Transverse colon (tissue), 4 donors: ENCODE data around the gene ROMO1. TPM values are rescaled to one million over a fixed set of nuclear protein-coding genes. Genes with fewer than 3 reads are reported as not detected.

Experiments used
- DNase-seq: peaks from one replicate; pipeline ENCODE4 v3.0.0-alpha.2; 2019
- H3K27ac ChIP-seq, 4 donors: fragments of 200-600 bp; sonication (generic); 2 replicates each; pipeline ENCODE4 v1.5.1; 2016 to 2018; ENCODE audit warnings: inconsistent platforms in 4 of 4
- H3K27me3 ChIP-seq: fragments of 200-600 bp; sonication (generic); 2 replicates; pipeline ENCODE4 v1.5.1; 2017; ENCODE audit warnings: inconsistent platforms
- H3K36me3 ChIP-seq, 4 donors: fragments of 200-600 bp; sonication (generic); 2 replicates each; pipeline ENCODE4 v1.5.1; 2017 to 2019; ENCODE audit warnings: inconsistent platforms in 4 of 4
- H3K4me1 ChIP-seq, 4 donors: fragments of 200-600 bp; sonication (generic); 2 replicates each; pipeline ENCODE4 v1.5.1; 2017 to 2020; ENCODE audit warnings: inconsistent platforms in 4 of 4
- H3K4me3 ChIP-seq, 4 donors: fragments of 200-600 bp; sonication (generic); 1 replicate in 1 of 4; 2 replicates in 3 of 4; pipeline versions ENCODE4 v1.5.1 to v1.6.1; 2017 to 2019; ENCODE audit warnings: inconsistent platforms in 4 of 4
- H3K9me3 ChIP-seq, 2 donors: fragments of 200-600 bp; sonication (generic); 2 replicates each; pipeline ENCODE4 v1.5.1; 2017 to 2019; ENCODE audit warnings: inconsistent platforms in 2 of 2
- EP300 ChIP-seq: sonication (generic); formaldehyde crosslinking; IDR thresholded peaks from one replicate; pipeline ENCODE4 v1.6.1; 2017; ENCODE audit warnings: antibody characterized with exemption, low read depth
- POLR2A ChIP-seq: fragments of 450-650 bp; IDR thresholded peaks from one replicate; pipeline ENCODE4 v1.6.1; 2016; ENCODE audit warnings: antibody characterized with exemption, mild to moderate bottlenecking, moderate library complexity
- POLR2AphosphoS5 ChIP-seq, 3 donors: sonication (generic); formaldehyde crosslinking; IDR thresholded peaks; one replicate each; pipeline ENCODE4 v1.6.1; 2016; ENCODE audit warnings: antibody characterized with exemption in 3 of 3
- WGBS, 2 donors: methylation state at CpG; one replicate each; pipeline ENCODE4 v1.1.5; 2018; ENCODE audit warnings: low coverage in 1 of 2; 5-methylcytosine and 5-hydroxymethylcytosine counted together
- in situ Hi-C, 4 donors: fragments of 200-750 bp; cut with MboI; loops; one replicate each; pipeline versions ENCODE4 v1.15.0 to v1.15.1; 2017; ENCODE audit warnings: low sequenced_read_pairs in 3 of 4, low pct_ligation_motif_present in 1 of 4, low pct_unique_long_range_greater_than_20kb in 1 of 4
- intact Hi-C: fragments of 100-400 bp; cut with DNase I; formaldehyde crosslinking; loops from one replicate; pipeline ENCODE4 v1.15.1; 2023; ENCODE audit warnings: low total_unique reads
- total RNA-seq, 4 donors: library from RNA; depleted of rRNA; stranded (reverse); fragments of >200 nt; gene quantifications; one replicate each; pipeline ENCODE4 v1.1.0, GENCODE V29; 2016
- TF ChIP-seq, protein P1 (sequence below), 5 experiments: fragments of 200-600 bp in 3 of 5; fragments of 450-650 bp in 2 of 5; sonication (generic) in 3 of 5; IDR thresholded peaks; 1 replicate in 2 of 5; 2 replicates in 3 of 5; pipeline ENCODE4 v1.5.1; 2016 to 2017; ENCODE audit warnings: antibody characterized with exemption in 5 of 5, inconsistent platforms in 3 of 5, mild to moderate bottlenecking in 2 of 5, moderate library complexity in 1 of 5

The ROMO1 gene
- total RNA-seq, 4 donors from 2014 or later = 114 to 416 (median 182) TPM

DNA sequence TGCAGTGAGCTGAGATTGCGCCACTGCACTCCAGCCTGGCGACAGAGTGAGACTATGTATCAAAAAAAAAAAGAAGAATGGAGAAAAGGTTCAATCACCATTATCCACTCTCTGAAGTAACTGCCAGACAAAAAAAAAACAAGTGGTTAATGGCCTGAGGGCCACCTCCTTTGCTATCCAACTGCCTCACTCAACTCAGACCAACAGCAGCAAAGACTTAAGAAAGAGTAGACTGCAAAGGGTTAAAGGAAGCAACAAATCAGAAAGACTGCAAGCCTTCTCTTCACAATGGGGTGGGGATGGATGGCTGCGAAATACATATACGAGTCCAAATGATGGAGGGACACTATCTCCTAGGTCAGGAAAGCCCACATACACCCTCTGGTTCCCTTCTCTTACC is 3.2 kb upstream of the ROMO1 start:
- Histone ChIP-seq H3K36me3 (peaks cover 0 to 39% (median 2%) of the 10 kb centered on the region in 4 donors), H3K4me3 (no peak overlapping the region), H3K27me3 (no peaks in the 10 kb centered on the region), H3K9me3 (no peaks in the 10 kb centered on the region), H3K4me1 (peaks cover 0 to 28% (median 19%) of the 10 kb centered on the region in 4 donors), H3K27ac (no peak overlapping the region)
- intact Hi-C loops (loop anchor here (10.0 kb wide), 1 partner anchor 91 kb away; no protein-coding TSS in a partner anchor), in situ Hi-C loops (no loop called here)
- 88 to 100% methylated on average over 1 to 4 of the region's 4 CpGs for WGBS, 2 donors
- DNase-seq = no peak
- TF ChIP-seq POLR2AphosphoS5 (IDR thresholded peaks at IDR 0.05) = no peak
- TF ChIP-seq POLR2A = no peak
- TF ChIP-seq EP300 = no peak
- TF ChIP-seq, protein P1, sequence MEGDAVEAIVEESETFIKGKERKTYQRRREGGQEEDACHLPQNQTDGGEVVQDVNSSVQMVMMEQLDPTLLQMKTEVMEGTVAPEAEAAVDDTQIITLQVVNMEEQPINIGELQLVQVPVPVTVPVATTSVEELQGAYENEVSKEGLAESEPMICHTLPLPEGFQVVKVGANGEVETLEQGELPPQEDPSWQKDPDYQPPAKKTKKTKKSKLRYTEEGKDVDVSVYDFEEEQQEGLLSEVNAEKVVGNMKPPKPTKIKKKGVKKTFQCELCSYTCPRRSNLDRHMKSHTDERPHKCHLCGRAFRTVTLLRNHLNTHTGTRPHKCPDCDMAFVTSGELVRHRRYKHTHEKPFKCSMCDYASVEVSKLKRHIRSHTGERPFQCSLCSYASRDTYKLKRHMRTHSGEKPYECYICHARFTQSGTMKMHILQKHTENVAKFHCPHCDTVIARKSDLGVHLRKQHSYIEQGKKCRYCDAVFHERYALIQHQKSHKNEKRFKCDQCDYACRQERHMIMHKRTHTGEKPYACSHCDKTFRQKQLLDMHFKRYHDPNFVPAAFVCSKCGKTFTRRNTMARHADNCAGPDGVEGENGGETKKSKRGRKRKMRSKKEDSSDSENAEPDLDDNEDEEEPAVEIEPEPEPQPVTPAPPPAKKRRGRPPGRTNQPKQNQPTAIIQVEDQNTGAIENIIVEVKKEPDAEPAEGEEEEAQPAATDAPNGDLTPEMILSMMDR (IDR thresholded peaks at IDR 0.05) = no peak

DNA sequence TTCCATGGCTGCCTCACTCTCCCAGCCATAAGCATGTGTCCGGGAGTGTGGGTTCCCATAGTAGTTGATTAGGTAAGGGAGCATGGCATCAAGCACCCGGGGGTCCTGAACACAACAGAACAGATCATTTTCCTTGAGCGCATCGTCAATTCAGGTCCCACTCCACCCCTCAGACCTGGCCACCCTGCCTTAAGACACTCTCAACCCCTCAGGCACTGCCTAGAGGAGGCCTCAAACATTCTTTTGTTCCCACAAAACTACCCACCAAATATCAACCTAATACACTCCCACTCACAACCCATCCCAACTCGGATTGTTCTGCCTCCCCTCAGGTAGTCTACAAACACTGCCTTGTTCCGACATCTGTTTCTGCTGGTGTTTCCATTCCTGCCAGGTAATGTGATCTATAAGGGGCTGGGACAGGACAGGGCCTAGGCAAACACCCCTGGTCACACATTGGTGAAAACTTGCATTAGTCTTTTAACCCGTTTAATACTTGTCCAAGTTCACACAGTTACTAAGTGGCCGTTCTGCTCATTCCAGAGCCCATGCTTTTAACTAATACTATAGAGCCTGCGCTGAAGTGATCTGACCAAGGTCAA is 1.4 kb upstream of the ROMO1 start:
- Histone ChIP-seq H3K4me1 (peaks cover 0 to 32% (median 19%) of the 10 kb centered on the region in 4 donors), H3K9me3 (no peaks in the 10 kb centered on the region), H3K27ac (no peak overlapping the region), H3K36me3 (peaks cover 0 to 34% (median 2%) of the 10 kb centered on the region in 4 donors), H3K4me3 (peak overlapping the region in 2 of 4 donors; percentile 89 to 91), H3K27me3 (no peaks in the 10 kb centered on the region)
- TF ChIP-seq, protein P1 (IDR thresholded peaks at IDR 0.05) = no peak
- TF ChIP-seq POLR2AphosphoS5 (IDR thresholded peaks at IDR 0.05) (no peak), POLR2A (no peak), EP300 (no peak)
- intact Hi-C loops = loop anchor here (10.0 kb wide), 1 partner anchor 93 kb away; no protein-coding TSS in a partner anchor
- DNase-seq = no peak
- 69 to 74% methylated on average over 5 to 9 of the region's 9 CpGs for WGBS, 2 donors
- in situ Hi-C loops = no loop called here

DNA sequence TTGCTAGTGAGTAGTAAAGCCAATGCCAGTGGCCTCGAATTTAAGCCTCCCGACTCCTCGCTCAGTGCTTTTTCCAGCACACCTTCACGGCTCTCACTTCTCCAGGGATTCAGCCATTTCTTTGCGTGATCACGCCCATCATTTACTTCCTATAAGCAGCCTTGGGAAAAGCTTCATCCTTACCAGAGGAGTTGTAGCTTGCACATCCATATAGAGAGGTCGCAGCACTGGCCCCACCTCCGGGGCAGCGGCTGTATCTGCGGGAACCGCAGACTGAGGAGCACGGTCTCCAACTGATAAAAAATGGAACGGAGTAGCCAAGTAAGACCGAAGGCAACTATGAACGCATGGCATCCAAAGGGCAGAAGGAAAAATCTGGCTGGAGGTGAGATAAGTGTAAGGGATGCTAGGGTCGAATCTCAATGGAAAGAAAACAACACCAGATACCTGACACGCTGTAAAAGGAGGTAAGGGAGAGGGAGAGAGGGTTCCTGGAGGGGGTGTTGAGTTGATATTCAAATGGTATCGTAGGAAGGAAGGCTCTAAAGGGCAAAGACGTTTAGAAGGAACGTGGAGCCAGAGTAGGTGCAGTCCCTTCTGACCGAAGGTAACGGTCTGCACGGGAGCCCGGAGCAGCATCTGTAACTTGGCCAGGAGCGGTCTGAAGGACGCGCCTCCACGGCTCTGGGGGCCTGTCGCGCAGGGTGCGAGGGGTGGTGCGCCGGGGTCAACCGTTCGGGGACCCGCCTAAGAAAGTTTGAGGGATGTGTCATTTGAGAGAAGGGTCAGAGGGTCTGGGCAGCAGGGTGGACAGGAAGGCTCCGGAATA is 693 bp upstream of the ROMO1 start:
- in situ Hi-C loops = no loop called here
- Histone ChIP-seq H3K4me1 (peaks cover 0 to 32% (median 19%) of the 10 kb centered on the region in 4 donors), H3K36me3 (peaks cover 0 to 35% (median 4%) of the 10 kb centered on the region in 4 donors)

More for the DNA sequence above, 693 bp upstream of the ROMO1 start:
- no peaks in the 10 kb centered on the region for H3K27me3 ChIP-seq
- TF ChIP-seq POLR2A = no peak
- TF ChIP-seq, protein P1 (IDR thresholded peaks at IDR 0.05) = no peak
- TF ChIP-seq POLR2AphosphoS5 (IDR thresholded peaks at IDR 0.05) = no peak
- no peak for TF ChIP-seq EP300
- intact Hi-C loops = loop anchor here (10.0 kb wide), 1 partner anchor 94 kb away; no protein-coding TSS in a partner anchor
- WGBS, 2 donors = 4 to 6% methylated on average over 36 of the region's 37 CpGs
- no peaks in the 10 kb centered on the region for H3K9me3 ChIP-seq
- peak overlapping the region; percentile 91 to 95 (median 92) for H3K27ac ChIP-seq
- peak overlapping the region; percentile 66 to 91 (median 82) for H3K4me3 ChIP-seq
- DNase-seq = no peak
